Hepatocyte (in vitro differentiated cells): Measurements from ENCODE around the gene ZW10. TPM values are rescaled to one million over a fixed set of nuclear protein-coding genes. Genes with fewer than 3 reads are reported as not detected.

Experiments
- DNase-seq: peaks from one replicate; pipeline ENCODE4 v3.0.0-alpha.2; 2016; ENCODE audit warnings: low spot score
- H2AFZ ChIP-seq: fragments of 200-600 bp; sonication (generic); 2 replicates; pipeline ENCODE4 v1.6.0; 2016; ENCODE audit warnings: antibody characterized with exemption, mild to moderate bottlenecking
- H3K27ac ChIP-seq: fragments of 200-600 bp; sonication (generic); 2 replicates; pipeline ENCODE4 v1.5.1; 2016; ENCODE audit warnings: mild to moderate bottlenecking
- H3K27me3 ChIP-seq: fragments of 200-600 bp; sonication (generic); 2 replicates; pipeline ENCODE4 v1.6.1; 2016
- H3K36me3 ChIP-seq: fragments of 200-600 bp; sonication (generic); replicated peaks from 2 replicates; pipeline ENCODE4 v1.5.1; 2016; ENCODE audit warnings: low read depth; ENCODE audit not compliant: insufficient read depth
- H3K4me1 ChIP-seq: fragments of 200-600 bp; sonication (generic); 2 replicates; pipeline ENCODE4 v1.5.1; 2016; ENCODE audit warnings: mild to moderate bottlenecking, moderate library complexity; ENCODE audit not compliant: insufficient read depth
- H3K4me2 ChIP-seq: fragments of 200-600 bp; sonication (generic); 2 replicates; pipeline ENCODE4 v1.6.0; 2016
- H3K4me3 ChIP-seq: fragments of 200-600 bp; sonication (generic); 2 replicates; pipeline ENCODE4 v1.5.1; 2016; ENCODE audit warnings: mild to moderate bottlenecking
- H3K79me2 ChIP-seq: fragments of 200-600 bp; sonication (generic); 2 replicates; pipeline ENCODE4 v1.6.0; 2017; ENCODE audit warnings: mild to moderate bottlenecking
- H3K9me2 ChIP-seq: fragments of 200-600 bp; sonication (generic); replicated peaks from 2 replicates; pipeline ENCODE4 v1.6.0; 2017; ENCODE audit warnings: mild to moderate bottlenecking; ENCODE audit not compliant: insufficient read depth
- H3K9me3 ChIP-seq: fragments of 200-600 bp; sonication (generic); 2 replicates; pipeline ENCODE4 v1.5.1; 2016; ENCODE audit warnings: low read depth, mild to moderate bottlenecking
- H4K20me1 ChIP-seq: fragments of 200-600 bp; sonication (generic); 2 replicates; pipeline ENCODE4 v1.6.0; 2016; ENCODE audit warnings: mild to moderate bottlenecking; ENCODE audit not compliant: insufficient read depth, poor library complexity, severe bottlenecking
- CTCF ChIP-seq: fragments of 200-600 bp; sonication (generic); IDR thresholded peaks from 2 replicates; pipeline ENCODE4 v1.5.1; 2016; ENCODE audit warnings: antibody characterized with exemption, mild to moderate bottlenecking; ENCODE audit not compliant: poor library complexity
- EZH2 ChIP-seq: fragments of 200-600 bp; sonication (generic); IDR thresholded peaks from 2 replicates; pipeline ENCODE4 v1.6.1; 2016; ENCODE audit warnings: antibody characterized with exemption, mild to moderate bottlenecking, borderline replicate concordance
- EZH2phosphoT487 ChIP-seq: fragments of 200-600 bp; sonication (generic); IDR thresholded peaks from one replicate; pipeline ENCODE4 v1.6.1; 2018; ENCODE audit warnings: antibody characterized with exemption, mild to moderate bottlenecking, low read depth, moderate library complexity; ENCODE audit not compliant: unreplicated experiment, severe bottlenecking
- WGBS: methylation state at CpG from one replicate; pipeline ENCODE4 v1.1.6; 2016; ENCODE audit warnings: low lambda C conversion rate; ENCODE audit errors: missing lambda C conversion rate; 5-methylcytosine and 5-hydroxymethylcytosine counted together
- polyA plus RNA-seq: library from polyadenylated mRNA; unstranded; fragments of >200 nt; fragmentation: Nextera tagmentation; extraction: Ambion mirVana; gene quantifications from 2 replicates; pipeline ENCODE4 v1.2.1, GENCODE V29; 2016
- total RNA-seq: library from RNA; depleted of rRNA; stranded (reverse); fragments of >200 nt; gene quantifications from 2 replicates; pipeline ENCODE4 v1.2.3, GENCODE V29; 2014

ZW10 gene
- total and polyA plus RNA-seq, 2 experiments from 2014 or later, result 15.4 to 19.5 TPM

- Histone ChIP-seq H3K4me3 (no peak overlapping the region), H3K36me3 (no peaks in the 10 kb centered on the region), H3K9me2 (no peaks in the 10 kb centered on the region), H3K27ac (peak overlapping the region; percentile 55), H3K79me2 (no peaks in the 10 kb centered on the region), H3K27me3 (no peaks in the 10 kb centered on the region), H3K9me3 (no peaks in the 10 kb centered on the region), H3K4me2 (no peak overlapping the region), H3K4me1 (peaks cover 4% of the 10 kb centered on the region), H2AFZ (no peak overlapping the region), H4K20me1 (no peaks in the 10 kb centered on the region)
- DNase-seq, result no peak
- WGBS, result 92% methylated on average over 19 of the region's 19 CpGs
- TF ChIP-seq EZH2, result no peak
- no peak for TF ChIP-seq CTCF
- TF ChIP-seq EZH2phosphoT487, result no peak
Observed at GRCh38 chr11:113689768-113690618, 83.5 kb downstream of the ZW10 start.

GRCh38 chr11:113685654-113686359 is 87.7 kb downstream of the ZW10 start:
- no peaks in the 10 kb centered on the region for H3K79me2 ChIP-seq
- no peak overlapping the region for H3K4me3 ChIP-seq
- H3K4me1 ChIP-seq, result peaks cover 14% of the 10 kb centered on the region
- TF ChIP-seq EZH2phosphoT487 (no peak), CTCF (no peak), EZH2 (no peak)
- 53% methylated on average over 2 of the region's 2 CpGs for WGBS
- H3K27ac ChIP-seq, result no peak overlapping the region
- H2AFZ ChIP-seq, result no peak overlapping the region
- no peak for DNase-seq
- H3K36me3 ChIP-seq, result no peaks in the 10 kb centered on the region
- no peaks in the 10 kb centered on the region for H3K9me2 ChIP-seq
- H3K9me3 ChIP-seq, result no peaks in the 10 kb centered on the region
- no peak overlapping the region for H3K4me2 ChIP-seq
- H4K20me1 ChIP-seq, result no peaks in the 10 kb centered on the region
- H3K27me3 ChIP-seq, result no peaks in the 10 kb centered on the region

DNA sequence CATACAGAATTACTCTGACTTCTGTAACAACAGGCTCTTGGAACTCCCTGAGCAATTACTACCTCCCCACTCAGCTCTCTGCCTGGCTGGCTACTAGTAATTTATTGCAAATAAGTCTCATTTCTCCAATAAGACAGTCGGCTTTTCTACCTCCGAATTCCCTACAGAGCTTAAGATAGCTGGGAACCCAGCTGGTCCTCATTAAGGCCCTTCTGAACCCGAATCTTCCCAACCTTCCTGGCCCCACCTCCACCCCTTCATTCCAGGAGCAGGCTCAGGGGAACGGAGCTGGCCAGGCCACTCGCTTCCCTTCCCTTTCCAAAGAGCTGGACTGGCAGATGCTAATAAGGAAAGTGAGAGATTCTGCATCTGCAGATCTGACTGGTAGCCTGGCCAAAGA is 89.0 kb downstream of the ZW10 start:
- no peak for DNase-seq
- Histone ChIP-seq H3K9me3 (no peaks in the 10 kb centered on the region), H3K79me2 (no peaks in the 10 kb centered on the region), H3K4me1 (peaks cover 11% of the 10 kb centered on the region), H3K4me2 (no peak overlapping the region), H3K9me2 (no peaks in the 10 kb centered on the region), H2AFZ (no peak overlapping the region), H4K20me1 (no peaks in the 10 kb centered on the region), H3K4me3 (no peak overlapping the region), H3K36me3 (no peaks in the 10 kb centered on the region), H3K27me3 (no peaks in the 10 kb centered on the region), H3K27ac (no peak overlapping the region)
- 35% methylated on average over 5 of the region's 5 CpGs for WGBS
- TF ChIP-seq EZH2phosphoT487 (no peak), CTCF (no peak), EZH2 (no peak)
